ENCODE results near the gene WFDC5. TPM values are rescaled to one million over a fixed set of nuclear protein-coding genes. Genes with fewer than 3 reads are reported as not detected.

WFDC5 gene
- total and polyA plus RNA-seq, 9 of the 15 experiments (the other 6 are each of a cell fraction or from before 2014, with no cell fraction given): not detected

DNA sequence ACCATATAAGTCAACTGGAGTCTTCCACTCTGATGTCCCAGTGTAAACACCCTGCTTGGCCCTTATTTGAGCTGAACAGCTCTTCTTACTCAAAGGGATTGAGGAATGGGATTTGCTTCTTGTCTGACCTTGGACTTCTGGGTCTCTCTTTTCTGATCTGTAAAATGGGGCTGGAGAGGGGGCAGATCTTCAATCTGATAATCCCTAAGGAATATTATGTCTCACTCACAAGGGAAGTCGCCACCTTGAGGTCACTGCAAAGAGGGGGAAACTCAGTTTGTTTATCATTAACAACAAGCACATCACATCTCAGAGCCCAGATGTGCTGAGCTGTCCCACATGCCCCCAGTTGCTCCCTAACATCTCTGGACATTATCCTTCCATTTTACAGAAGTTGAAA lies 29.1 kb downstream of the WFDC5 start (continued):
- TF ChIP-seq, protein P1, sequence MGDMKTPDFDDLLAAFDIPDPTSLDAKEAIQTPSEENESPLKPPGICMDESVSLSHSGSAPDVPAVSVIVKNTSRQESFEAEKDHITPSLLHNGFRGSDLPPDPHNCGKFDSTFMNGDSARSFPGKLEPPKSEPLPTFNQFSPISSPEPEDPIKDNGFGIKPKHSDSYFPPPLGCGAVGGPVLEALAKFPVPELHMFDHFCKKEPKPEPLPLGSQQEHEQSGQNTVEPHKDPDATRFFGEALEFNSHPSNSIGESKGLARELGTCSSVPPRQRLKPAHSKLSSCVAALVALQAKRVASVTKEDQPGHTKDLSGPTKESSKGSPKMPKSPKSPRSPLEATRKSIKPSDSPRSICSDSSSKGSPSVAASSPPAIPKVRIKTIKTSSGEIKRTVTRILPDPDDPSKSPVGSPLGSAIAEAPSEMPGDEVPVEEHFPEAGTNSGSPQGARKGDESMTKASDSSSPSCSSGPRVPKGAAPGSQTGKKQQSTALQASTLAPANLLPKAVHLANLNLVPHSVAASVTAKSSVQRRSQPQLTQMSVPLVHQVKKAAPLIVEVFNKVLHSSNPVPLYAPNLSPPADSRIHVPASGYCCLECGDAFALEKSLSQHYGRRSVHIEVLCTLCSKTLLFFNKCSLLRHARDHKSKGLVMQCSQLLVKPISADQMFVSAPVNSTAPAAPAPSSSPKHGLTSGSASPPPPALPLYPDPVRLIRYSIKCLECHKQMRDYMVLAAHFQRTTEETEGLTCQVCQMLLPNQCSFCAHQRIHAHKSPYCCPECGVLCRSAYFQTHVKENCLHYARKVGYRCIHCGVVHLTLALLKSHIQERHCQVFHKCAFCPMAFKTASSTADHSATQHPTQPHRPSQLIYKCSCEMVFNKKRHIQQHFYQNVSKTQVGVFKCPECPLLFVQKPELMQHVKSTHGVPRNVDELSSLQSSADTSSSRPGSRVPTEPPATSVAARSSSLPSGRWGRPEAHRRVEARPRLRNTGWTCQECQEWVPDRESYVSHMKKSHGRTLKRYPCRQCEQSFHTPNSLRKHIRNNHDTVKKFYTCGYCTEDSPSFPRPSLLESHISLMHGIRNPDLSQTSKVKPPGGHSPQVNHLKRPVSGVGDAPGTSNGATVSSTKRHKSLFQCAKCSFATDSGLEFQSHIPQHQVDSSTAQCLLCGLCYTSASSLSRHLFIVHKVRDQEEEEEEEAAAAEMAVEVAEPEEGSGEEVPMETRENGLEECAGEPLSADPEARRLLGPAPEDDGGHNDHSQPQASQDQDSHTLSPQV (IDR thresholded peaks at IDR 0.05): no peak
- TF ChIP-seq RBM22 (IDR thresholded peaks at IDR 0.05; ENCODE audit: low read depth, low read length, poor library complexity, severe bottlenecking) (no peak), ESRRB (CRISPR knock-in tag; IDR thresholded peaks at IDR 0.05; ENCODE audit: borderline replicate concordance) (no peak), RBM25 (IDR thresholded peaks at IDR 0.05; ENCODE audit: low read depth, low read length, severe bottlenecking) (peak; percentile 70), YY1 (IDR thresholded peaks at IDR 0.05; ENCODE audit: borderline replicate concordance in 1 of 3, control insufficient read depth in 1 of 3, extremely low read depth in 1 of 3, insufficient read depth in 3 of 3, insufficient read length in 1 of 3, insufficient replicate concordance in 2 of 3, low read depth in 1 of 3, low read length in 2 of 3) (no peak), CCNT2 (IDR thresholded peaks at IDR 0.05; ENCODE audit: borderline replicate concordance, extremely low read depth, insufficient read length, low read depth, low read length) (no peak), SLC30A9 (CRISPR knock-in tag; IDR thresholded peaks at IDR 0.05) (no peak), HMG20B (CRISPR knock-in tag; IDR thresholded peaks at IDR 0.05) (no peak), CEBPG (CRISPR knock-in tag; IDR thresholded peaks at IDR 0.05) (no peak), CEBPG (tag; conservative IDR thresholded peaks at IDR 0.05 in 1 of 2, IDR thresholded peaks at IDR 0.05 in 1 of 2) (no peak), HCFC1 (IDR thresholded peaks at IDR 0.05; ENCODE audit: low read depth, low read length) (no peak), CTBP1 (IDR thresholded peaks at IDR 0.05; ENCODE audit: borderline replicate concordance) (no peak), ADNP (tag; IDR thresholded peaks at IDR 0.05) (peak; percentile 72; the same call in 1 of the 2 replicates)
- TF ChIP-seq, protein P2, sequence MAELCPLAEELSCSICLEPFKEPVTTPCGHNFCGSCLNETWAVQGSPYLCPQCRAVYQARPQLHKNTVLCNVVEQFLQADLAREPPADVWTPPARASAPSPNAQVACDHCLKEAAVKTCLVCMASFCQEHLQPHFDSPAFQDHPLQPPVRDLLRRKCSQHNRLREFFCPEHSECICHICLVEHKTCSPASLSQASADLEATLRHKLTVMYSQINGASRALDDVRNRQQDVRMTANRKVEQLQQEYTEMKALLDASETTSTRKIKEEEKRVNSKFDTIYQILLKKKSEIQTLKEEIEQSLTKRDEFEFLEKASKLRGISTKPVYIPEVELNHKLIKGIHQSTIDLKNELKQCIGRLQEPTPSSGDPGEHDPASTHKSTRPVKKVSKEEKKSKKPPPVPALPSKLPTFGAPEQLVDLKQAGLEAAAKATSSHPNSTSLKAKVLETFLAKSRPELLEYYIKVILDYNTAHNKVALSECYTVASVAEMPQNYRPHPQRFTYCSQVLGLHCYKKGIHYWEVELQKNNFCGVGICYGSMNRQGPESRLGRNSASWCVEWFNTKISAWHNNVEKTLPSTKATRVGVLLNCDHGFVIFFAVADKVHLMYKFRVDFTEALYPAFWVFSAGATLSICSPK (IDR thresholded peaks at IDR 0.05; ENCODE audit: borderline replicate concordance): no peak

Data from K562 (cell line).